Endothelial cell of umbilical vein (primary cell): ENCODE data around the gene PELI2. TPM values are rescaled to one million over a fixed set of nuclear protein-coding genes. Genes with fewer than 3 reads are reported as not detected.

Source experiments
- BruUV-seq: library from RNA; stranded (reverse); fragments of 400-500 nt; replicated peaks from 2 replicates; lab custom pipeline; 2021; lab: Mats Ljungman, UMichigan
- CTCF ChIA-PET: fragments of 300-600, 350-600 bp; sonication (Branson Sonifier 250); formaldehyde crosslinking; loops from one replicate; lab custom pipeline; 2021; ENCODE audit warnings: antibody characterized with exemption, inconsistent platforms; lab: Charles Lee
- POLR2A ChIA-PET: fragments of 300-600, 350-600 bp; sonication (Branson Sonifier 250); formaldehyde crosslinking; loops from one replicate; lab custom pipeline; 2021; ENCODE audit warnings: antibody characterized with exemption, inconsistent platforms; lab: Charles Lee
- DNase-seq: peaks from one replicate; pipeline ENCODE4 v3.0.0-alpha.2; 2011; ENCODE audit warnings: low read depth, low spot score
- FAIRE-seq: peaks from 2 replicates; lab custom pipeline; 2011; peaks lifted over from hg19 to GRCh38; lab: Jason Lieb, UNC
- H2AFZ ChIP-seq: 2 replicates; pipeline ENCODE4 v1.6.0; 2012; ENCODE audit warnings: low read depth, low read length, control low read depth, inconsistent platforms
- H3K27ac ChIP-seq: 2 replicates; pipeline ENCODE4 v1.5.1; 2011; ENCODE audit warnings: low read depth, mild to moderate bottlenecking, control low read depth, low read length, moderate library complexity; ENCODE audit not compliant: insufficient read depth
- H3K27me3 ChIP-seq, 2 experiments: 2 replicates each; pipeline versions ENCODE4 v1.6.0 to v1.6.1; 2011; ENCODE audit warnings: low read length in 2 of 2, mixed read lengths in 1 of 2; ENCODE audit not compliant: control insufficient read depth in 2 of 2, insufficient read depth in 2 of 2
- H3K36me3 ChIP-seq, 2 experiments: 2 replicates in 1 of 2; 3 replicates in 1 of 2; pipeline ENCODE4 v1.5.1; 2011; ENCODE audit warnings: low read length in 2 of 2, mild to moderate bottlenecking in 1 of 2, moderate library complexity in 1 of 2; ENCODE audit not compliant: control insufficient read depth in 2 of 2, insufficient read depth in 2 of 2; ENCODE audit errors: extremely low read depth in 1 of 2
- H3K4me1 ChIP-seq: 3 replicates; pipeline ENCODE4 v1.5.1; 2011; ENCODE audit warnings: mild to moderate bottlenecking, low read length; ENCODE audit not compliant: control insufficient read depth, insufficient read depth; ENCODE audit errors: extremely low read depth
- H3K4me2 ChIP-seq: 2 replicates; pipeline ENCODE4 v1.6.1; 2011; ENCODE audit warnings: low read length, control low read depth, mixed read lengths; ENCODE audit not compliant: insufficient read depth
- H3K4me3 ChIP-seq, 3 experiments: fragments of 200-600 bp in 1 of 3; sonication (generic), shearing (Covaris generic) in 1 of 3; replicated peaks in 1 of 3; 2 replicates each; pipeline ENCODE4 v1.5.1; 2011 to 2016; ENCODE audit warnings: control low read depth in 3 of 3, low read length in 3 of 3, mild to moderate bottlenecking in 2 of 3, inconsistent platforms in 1 of 3, low read depth in 1 of 3, moderate library complexity in 1 of 3; ENCODE audit not compliant: insufficient read depth in 1 of 3
- H3K79me2 ChIP-seq: 2 replicates; pipeline ENCODE4 v1.6.0; 2012; ENCODE audit warnings: low read length, inconsistent platforms; ENCODE audit not compliant: control insufficient read depth, insufficient read depth
- H3K9ac ChIP-seq: replicated peaks from 2 replicates; pipeline ENCODE3; 2011; ENCODE audit warnings: low read length, control low read depth; ENCODE audit not compliant: insufficient read depth; ENCODE audit errors: extremely low read depth
- H3K9me1 ChIP-seq: replicated peaks from 3 replicates; pipeline ENCODE4 v1.6.0; 2011; ENCODE audit warnings: mild to moderate bottlenecking, low read length; ENCODE audit not compliant: control insufficient read depth, insufficient read depth; ENCODE audit errors: extremely low read depth
- H3K9me3 ChIP-seq: replicated peaks from 2 replicates; pipeline ENCODE4 v1.5.1; 2012; ENCODE audit warnings: low read length, inconsistent platforms; ENCODE audit not compliant: control insufficient read depth, insufficient read depth
- H4K20me1 ChIP-seq: replicated peaks from 2 replicates; pipeline ENCODE3; 2011; ENCODE audit warnings: mild to moderate bottlenecking, low read length; ENCODE audit not compliant: control insufficient read depth, insufficient read depth; ENCODE audit errors: extremely low read depth
- CTCF ChIP-seq, 2 donors: IDR thresholded peaks; 1 replicate in 1 of 2; 2 replicates in 1 of 2; pipeline ENCODE4 v1.5.1; 2011; ENCODE audit warnings: low read length in 2 of 2, mild to moderate bottlenecking in 2 of 2, moderate library complexity in 2 of 2, control low read depth in 1 of 2, inconsistent platforms in 1 of 2, low read depth in 1 of 2; ENCODE audit not compliant: insufficient read depth in 1 of 2; ENCODE audit errors: extremely low read depth in 1 of 2
- EZH2 ChIP-seq: IDR thresholded peaks from 2 replicates; pipeline ENCODE4 v1.6.1; 2012; ENCODE audit warnings: borderline replicate concordance, low read depth, mild to moderate bottlenecking, moderate library complexity, low read length, inconsistent platforms; ENCODE audit not compliant: severe bottlenecking
- FOS ChIP-seq: IDR thresholded peaks from 2 replicates; pipeline ENCODE4 v1.6.1; 2011; ENCODE audit warnings: mild to moderate bottlenecking, low read length, moderate library complexity, borderline replicate concordance; ENCODE audit not compliant: insufficient read depth
- GATA2 ChIP-seq: IDR thresholded peaks from 2 replicates; pipeline ENCODE4 v1.7.0; 2011; ENCODE audit warnings: low read depth, mild to moderate bottlenecking, moderate library complexity, mixed read lengths, low read length; ENCODE audit not compliant: insufficient read length, insufficient read depth
- JUN ChIP-seq: IDR thresholded peaks from 2 replicates; pipeline ENCODE4 v1.6.1; 2011; ENCODE audit warnings: borderline replicate concordance, low read depth; ENCODE audit not compliant: insufficient read length, insufficient read depth
- MAX ChIP-seq: IDR thresholded peaks from 2 replicates; pipeline ENCODE4 v1.6.1; 2011; ENCODE audit not compliant: insufficient read depth, insufficient read length
- MYC ChIP-seq: IDR thresholded peaks from one replicate; pipeline ENCODE4 v1.6.1; 2011; ENCODE audit warnings: mild to moderate bottlenecking, low read depth, low read length
- POLR2A ChIP-seq: IDR thresholded peaks from 2 replicates; pipeline ENCODE4 v1.6.1; 2012; ENCODE audit warnings: low read depth, mild to moderate bottlenecking, control low read depth, low read length
- POLR2AphosphoS5 ChIP-seq: IDR thresholded peaks from 2 replicates; pipeline ENCODE4 v1.6.1; 2012; ENCODE audit warnings: low read depth, mild to moderate bottlenecking, control low read depth, low read length, moderate library complexity; ENCODE audit not compliant: insufficient read depth
- dilution Hi-C: fragments of 300-500 bp; cut with MboI; formaldehyde crosslinking; loops from one replicate; pipeline ENCODE4 v1.15.0; 2019; ENCODE audit warnings: low sequenced_read_pairs; ENCODE audit not compliant: extremely low pct_ligation_motif_present
- intact Hi-C: fragments of 100-400 bp; cut with micrococcal nuclease; formaldehyde crosslinking; loops from one replicate; pipeline ENCODE4 v1.10.0; 2022
- polyA plus RNA-seq, 4 experiments: library from polyadenylated mRNA; depleted of rRNA in 3 of 4; stranded (reverse) in 3 of 4; unstranded in 1 of 4; fragments of >200 nt; gene quantifications; 2 replicates each; pipeline versions ENCODE4 v1.2.1 to v1.2.3, GENCODE V29; 2011 to 2012; ENCODE audit warnings: missing spikeins in 1 of 4
- total RNA-seq: library from RNA; stranded (reverse); gene quantifications from 2 replicates; pipeline ENCODE4 v1.2.3, GENCODE V29; 2021

The PELI2 gene
- total and polyA plus RNA-seq, 2 donors (not counting 3 experiments of a cell fraction or from before 2014, with no cell fraction given), result 11.5 to 13.0 TPM

GRCh38 chr14:56304456-56304855, 186.2 kb downstream of the PELI2 start:
- FAIRE-seq, result no peak
- Histone ChIP-seq H3K27ac (no peak overlapping the region), H3K36me3 (no peaks in the 10 kb centered on the region), H3K4me2 (no peak overlapping the region), H3K4me3 (no peak overlapping the region), H3K4me1 (no peaks in the 10 kb centered on the region), H3K9me1 (no peaks in the 10 kb centered on the region), H3K9me3 (no peaks in the 10 kb centered on the region), H3K79me2 (no peaks in the 10 kb centered on the region), H4K20me1 (no peaks in the 10 kb centered on the region), H3K27me3 (no peaks in the 10 kb centered on the region), H3K9ac (no peak overlapping the region), H2AFZ (no peak overlapping the region)
- BruUV-seq, result no TSS peak
- DNase-seq, result no peak
- dilution Hi-C loops, result no loop called here
- intact Hi-C loops, result no loop called here
- CTCF ChIA-PET, result interaction anchor here (1.1 to 1.5 kb wide), 3 partner anchors 9 to 36 kb away, joined by 3 to 6 read pairs (median 4); no protein-coding TSS in a partner anchor
- POLR2A ChIA-PET, result no interaction called here
- TF ChIP-seq CTCF (IDR thresholded peaks at IDR 0.05; ENCODE audit: extremely low read depth in 1 of 2, insufficient read depth in 1 of 2, low read depth in 1 of 2, low read length in 2 of 2) (no peak), POLR2AphosphoS5 (no peak), GATA2 (no peak), EZH2 (no peak), JUN (no peak), FOS (no peak), MYC (no peak), POLR2A (no peak), MAX (no peak)
